ENCODE data around the gene SLC25A22. TPM values are rescaled to one million over a fixed set of nuclear protein-coding genes. Genes with fewer than 3 reads are reported as not detected.

Gene SLC25A22
- total RNA-seq, 1 donor, result 16.8 TPM

GRCh38 chr11:796565-797295, 1.4 kb downstream of the SLC25A22 start:
- no peak for DNase-seq (ENCODE audit: low read depth)
- TF ChIP-seq CTCF (IDR thresholded peaks at IDR 0.05; ENCODE audit: insufficient read depth, low read depth, low read length), result no peak
- H3K4me3 ChIP-seq (ENCODE audit: low read depth, low read length), result peak overlapping the region; percentile 74

GRCh38 chr11:795634-796564, 2.2 kb downstream of the SLC25A22 start:
- peak overlapping the region; percentile 74 for H3K4me3 ChIP-seq (ENCODE audit: low read depth, low read length)
- TF ChIP-seq CTCF (IDR thresholded peaks at IDR 0.05; ENCODE audit: insufficient read depth, low read depth, low read length), result no peak
- DNase-seq (ENCODE audit: low read depth), result peak; percentile 89

- no peak for TF ChIP-seq CTCF (IDR thresholded peaks at IDR 0.05; ENCODE audit: insufficient read depth, low read depth, low read length)
- H3K4me3 ChIP-seq (ENCODE audit: low read depth, low read length), result peak overlapping the region; percentile 74
- no peak for DNase-seq (ENCODE audit: low read depth)
Measured at GRCh38 chr11:794766-795633, 3.1 kb downstream of the SLC25A22 start.

GRCh38 chr11:794013-794765, 3.9 kb downstream of the SLC25A22 start:
- no peak for TF ChIP-seq CTCF (IDR thresholded peaks at IDR 0.05; ENCODE audit: insufficient read depth, low read depth, low read length)
- no peak for DNase-seq (ENCODE audit: low read depth)
- H3K4me3 ChIP-seq (ENCODE audit: low read depth, low read length), result no peak overlapping the region

GRCh38 chr11:793556-793955, 4.5 kb downstream of the SLC25A22 start:
- no peak for DNase-seq (ENCODE audit: low read depth)
- TF ChIP-seq CTCF (IDR thresholded peaks at IDR 0.05; ENCODE audit: insufficient read depth, low read depth, low read length), result no peak
- H3K4me3 ChIP-seq (ENCODE audit: low read depth, low read length), result no peak overlapping the region

- H3K4me3 ChIP-seq (ENCODE audit: low read depth, low read length), result no peak overlapping the region
- no peak for TF ChIP-seq CTCF (IDR thresholded peaks at IDR 0.05; ENCODE audit: insufficient read depth, low read depth, low read length)
- DNase-seq (ENCODE audit: low read depth), result no peak
Measured at GRCh38 chr11:792873-793272, 5.2 kb downstream of the SLC25A22 start.

Measured in fibroblast of villous mesenchyme (primary cell).